Measurements from ENCODE around the gene CFAP221.

The CFAP221 gene

DNA sequence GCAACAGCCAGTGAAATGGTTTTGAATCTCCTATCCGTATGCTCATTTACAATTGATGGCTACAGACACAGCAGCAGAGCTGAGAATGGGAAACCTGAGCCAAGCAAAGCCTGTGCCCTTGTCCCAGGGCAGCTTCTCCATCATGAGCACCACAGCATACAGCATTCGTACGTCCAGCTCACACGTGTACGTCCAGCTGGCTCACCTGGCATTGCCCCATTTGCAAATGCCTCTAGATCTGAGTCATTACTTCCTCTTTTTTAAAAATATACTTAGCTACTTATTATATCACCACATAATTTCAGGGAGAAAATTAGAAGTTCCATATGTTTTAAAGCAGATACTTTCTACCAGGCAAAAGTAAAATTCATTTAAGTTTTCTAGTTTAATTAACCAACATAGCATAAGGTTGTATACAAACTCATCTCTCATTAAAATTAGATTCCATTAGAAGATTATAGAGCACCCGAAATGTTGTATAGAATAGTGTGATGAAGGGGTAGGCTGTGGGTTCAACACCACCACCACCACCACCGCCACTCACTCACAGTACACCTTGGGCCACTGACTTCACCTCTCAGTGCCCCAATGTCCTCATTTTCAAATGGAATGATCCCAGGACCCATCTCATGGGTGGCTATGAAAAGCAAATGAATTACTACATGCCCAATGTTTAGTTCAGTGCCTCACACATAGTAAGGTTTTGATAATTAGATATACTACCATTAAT lies 103.4 kb downstream of the CFAP221 start:
- DNase-seq: no peak

DNA sequence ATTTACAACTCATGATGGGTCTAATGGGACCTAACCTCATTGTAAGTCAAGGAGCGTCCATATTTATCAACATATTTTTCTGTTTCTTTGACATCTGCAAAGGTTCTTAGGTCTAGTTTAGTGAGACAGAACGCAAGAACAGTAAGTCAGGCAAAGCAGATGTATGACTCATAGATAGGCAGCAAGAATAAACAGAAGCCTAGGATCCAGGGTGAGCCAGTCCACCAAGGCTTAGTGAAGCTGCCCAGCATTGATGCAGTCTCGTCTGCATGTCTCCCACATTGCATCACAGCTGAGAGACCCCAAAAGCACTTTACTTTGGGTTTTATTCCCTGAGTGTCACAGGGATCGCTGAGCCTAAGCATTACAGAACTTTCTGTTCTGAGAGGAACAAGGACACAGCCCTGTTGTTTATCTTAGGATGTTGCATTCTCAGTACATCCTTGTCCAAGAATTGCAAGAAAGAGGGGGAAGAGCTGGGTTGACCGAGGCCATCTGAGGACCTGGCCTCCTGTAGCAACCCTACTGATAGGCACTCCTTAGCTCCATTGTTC lies 105.2 kb downstream of the CFAP221 start:
- no peak for DNase-seq

DNA sequence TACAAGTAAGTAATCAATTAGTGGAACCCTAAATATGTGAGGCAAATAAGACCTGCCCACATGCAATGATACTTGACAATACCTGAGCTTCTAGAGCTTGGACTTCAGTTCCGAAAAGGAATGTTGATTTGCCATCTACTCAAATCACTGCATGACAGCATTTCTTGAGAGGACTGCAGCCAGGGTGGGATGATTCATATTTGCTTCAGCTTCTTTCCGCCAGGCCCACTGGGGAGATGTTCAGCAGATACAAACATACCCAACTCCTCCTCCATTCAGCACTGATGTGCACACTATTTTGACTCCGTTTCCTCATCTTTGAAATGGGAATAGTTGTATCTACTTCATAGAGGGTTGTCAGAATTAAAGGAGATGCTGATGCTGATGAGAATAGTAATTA lies 106.0 kb downstream of the CFAP221 start:
- DNase-seq: no peak

DNA sequence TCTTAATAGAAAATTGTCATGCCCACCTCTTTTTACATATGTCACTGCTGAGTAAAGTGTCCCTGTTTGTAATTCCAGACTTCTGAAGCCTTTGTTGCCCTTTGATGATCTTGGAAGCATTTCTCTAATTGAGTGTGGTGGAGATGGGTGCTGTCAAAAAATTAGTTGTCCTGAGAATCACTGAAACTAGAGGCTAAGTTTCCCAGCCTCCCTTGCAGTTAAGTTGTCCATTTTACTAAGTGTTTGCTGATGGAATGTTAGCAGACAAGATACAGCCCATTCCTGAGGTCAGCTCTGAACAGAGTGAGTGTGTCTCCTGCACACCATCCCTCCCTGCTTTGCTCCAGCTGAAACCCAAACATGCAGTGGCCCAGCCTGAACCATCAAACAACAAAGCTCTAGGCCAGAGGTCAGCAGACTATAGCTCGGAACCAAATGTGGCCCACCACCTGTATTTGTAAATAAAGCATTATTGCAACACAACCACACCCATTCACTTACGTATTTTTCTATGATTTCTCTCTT lies 106.7 kb downstream of the CFAP221 start:
- DNase-seq: no peak

DNA sequence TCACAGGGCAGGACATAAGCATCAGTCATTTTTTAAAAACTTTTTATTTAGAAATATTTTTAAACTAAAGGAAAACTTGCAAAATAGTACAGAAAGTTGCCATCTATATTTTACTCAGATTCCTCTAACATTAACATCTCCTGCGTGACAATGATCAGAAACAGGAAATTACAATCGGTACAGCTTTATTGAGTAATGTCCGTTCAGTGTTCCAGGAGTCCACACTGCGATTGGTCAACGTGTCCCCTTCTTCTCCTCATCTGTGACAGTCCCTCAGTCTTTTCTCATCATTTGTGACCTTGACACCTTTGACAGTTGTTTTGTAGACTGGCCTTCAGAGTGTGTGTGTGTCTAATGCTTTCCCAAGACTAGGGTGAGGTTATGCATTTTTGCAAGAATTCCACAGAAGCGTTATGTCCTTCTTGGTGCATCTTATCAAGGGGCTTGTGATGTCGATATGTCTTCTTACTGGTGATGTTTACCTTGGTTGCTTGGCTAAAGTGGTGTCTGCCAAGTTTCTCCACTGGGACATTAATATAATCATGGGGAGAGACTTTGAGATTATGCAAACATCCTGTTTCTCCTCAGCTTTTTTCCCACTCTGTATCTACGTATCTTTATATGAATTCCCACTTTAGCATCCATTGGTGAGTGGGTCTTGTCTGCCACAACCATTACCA lies 113.4 kb downstream of the CFAP221 start:
- no peak for DNase-seq

DNA sequence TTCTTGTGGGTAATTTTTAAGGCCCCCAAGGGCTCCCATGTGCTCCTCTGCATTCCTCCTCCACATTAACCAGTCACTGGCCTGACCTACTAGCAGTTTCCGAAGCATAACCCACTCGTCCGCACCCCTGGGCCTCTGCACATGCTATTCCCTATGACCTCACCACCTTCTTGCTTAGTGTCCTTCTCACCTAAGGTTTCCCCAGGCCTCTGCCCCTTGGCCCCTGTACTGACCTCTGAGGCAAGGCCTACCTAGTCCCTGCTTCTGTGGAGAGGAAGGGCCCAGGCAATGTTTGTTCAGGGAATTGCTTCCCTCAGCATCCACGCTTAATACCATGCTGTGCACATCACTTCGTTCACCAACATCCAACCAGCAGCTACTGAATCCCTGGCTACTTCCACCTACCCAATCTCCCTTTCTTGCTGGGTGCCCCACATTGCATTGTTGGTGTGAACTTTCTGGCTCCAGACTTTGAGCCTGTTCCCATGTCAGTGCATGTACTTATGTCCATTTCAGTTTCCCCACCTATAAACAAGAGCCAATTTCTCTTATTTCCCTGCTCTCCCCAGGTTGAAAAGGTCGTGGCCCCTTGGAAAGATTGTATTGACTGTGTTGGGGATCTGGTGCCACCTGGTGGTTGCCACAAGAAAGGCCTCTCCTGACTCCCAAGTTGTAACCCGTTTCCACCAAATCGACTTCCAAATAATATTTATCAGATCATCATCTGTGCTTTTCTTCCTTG lies 115.5 kb downstream of the CFAP221 start:
- peak; percentile 35 for DNase-seq

DNA sequence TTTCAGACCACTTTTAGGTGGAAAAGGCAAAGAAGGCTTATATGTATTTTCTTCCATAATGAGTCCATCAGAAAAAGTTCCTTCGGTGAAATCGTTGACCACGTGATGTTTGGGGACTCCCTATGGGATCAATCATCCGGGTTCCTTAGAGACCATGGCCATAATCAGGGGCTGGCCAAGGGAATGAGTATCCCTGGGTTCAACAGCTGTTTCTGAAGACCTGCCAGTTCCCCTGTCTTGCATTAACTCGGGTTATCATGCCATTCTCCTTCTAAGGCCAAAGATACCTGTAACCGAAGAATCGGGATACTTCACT lies 116.1 kb downstream of the CFAP221 start:
- DNase-seq: no peak

DNA sequence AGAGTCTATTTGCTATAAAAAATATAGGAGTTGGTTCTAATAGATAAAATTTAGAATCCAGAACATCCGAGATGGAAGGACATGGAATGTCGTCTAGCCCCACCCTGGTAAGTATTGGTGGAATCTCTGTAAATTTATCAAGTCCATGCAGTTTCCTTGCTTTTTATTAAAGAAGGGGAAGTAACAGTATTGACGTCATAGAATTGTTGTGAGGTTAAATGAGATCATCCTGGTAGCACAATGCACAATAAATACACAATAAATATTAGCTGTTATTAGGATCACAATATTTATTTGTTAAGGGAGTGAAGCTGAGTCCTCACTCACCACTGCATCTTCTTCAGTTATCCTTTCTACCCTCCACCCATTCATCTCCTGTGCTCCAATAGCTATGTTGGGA lies 118.0 kb downstream of the CFAP221 start:
- DNase-seq: no peak

DNA sequence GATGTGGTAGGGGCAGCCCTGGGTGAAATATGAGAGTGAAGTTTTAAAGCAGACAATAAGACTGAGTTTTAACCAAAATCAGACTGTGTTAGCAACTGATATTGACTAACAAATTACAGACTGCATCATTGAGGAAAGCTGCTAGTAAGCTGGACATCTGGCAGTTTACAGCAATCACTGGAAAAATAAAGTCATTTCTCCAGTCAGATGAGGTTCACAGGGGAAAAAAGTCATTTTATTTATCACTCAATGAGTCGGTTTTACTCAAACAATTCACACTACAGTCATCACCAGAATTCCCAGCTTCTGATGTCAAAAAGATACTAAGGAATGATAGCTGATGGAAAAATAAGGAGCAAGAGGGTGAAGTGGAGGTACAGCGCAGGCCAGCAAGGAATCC lies 124.3 kb downstream of the CFAP221 start:
- DNase-seq: no peak

DNA sequence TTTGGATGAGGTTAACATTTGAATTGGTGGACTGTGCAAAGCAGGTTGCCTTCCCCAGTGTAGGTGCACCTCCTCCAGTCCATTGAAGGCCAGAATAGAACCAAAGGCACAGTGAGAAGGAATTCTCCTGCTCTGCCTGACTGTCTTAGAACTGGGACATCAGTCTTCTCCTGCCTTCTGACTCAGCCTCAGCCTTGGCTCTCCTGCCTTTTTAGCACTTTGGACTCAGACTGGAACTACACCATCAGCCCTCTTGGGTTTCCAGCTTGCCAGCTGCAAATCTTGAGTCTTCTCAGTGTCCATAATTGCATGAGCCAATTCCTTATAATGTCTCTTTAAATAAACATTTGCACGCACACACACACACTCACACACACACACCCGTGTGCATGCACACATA lies 126.8 kb downstream of the CFAP221 start:
- no peak for DNase-seq

DNA sequence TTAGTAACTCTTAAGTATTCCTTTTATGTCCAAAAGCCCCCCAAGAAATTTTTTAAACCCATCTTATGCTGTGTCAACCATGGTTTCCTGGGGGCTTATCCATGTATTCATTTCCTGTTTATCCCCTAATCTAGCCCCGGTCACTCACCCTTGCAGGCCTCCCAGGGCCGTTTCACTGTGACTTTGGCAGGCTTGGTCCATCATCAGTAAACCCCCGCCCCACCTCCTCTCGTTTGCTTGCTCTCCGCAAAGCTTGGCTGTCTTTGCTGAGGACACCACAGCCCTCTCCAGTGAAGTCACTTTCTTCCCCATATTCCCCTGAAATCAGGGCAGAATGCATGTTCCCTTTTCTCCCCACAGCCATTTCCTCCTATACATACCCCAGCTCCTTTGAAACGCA lies 127.5 kb downstream of the CFAP221 start:
- no peak for DNase-seq

DNA sequence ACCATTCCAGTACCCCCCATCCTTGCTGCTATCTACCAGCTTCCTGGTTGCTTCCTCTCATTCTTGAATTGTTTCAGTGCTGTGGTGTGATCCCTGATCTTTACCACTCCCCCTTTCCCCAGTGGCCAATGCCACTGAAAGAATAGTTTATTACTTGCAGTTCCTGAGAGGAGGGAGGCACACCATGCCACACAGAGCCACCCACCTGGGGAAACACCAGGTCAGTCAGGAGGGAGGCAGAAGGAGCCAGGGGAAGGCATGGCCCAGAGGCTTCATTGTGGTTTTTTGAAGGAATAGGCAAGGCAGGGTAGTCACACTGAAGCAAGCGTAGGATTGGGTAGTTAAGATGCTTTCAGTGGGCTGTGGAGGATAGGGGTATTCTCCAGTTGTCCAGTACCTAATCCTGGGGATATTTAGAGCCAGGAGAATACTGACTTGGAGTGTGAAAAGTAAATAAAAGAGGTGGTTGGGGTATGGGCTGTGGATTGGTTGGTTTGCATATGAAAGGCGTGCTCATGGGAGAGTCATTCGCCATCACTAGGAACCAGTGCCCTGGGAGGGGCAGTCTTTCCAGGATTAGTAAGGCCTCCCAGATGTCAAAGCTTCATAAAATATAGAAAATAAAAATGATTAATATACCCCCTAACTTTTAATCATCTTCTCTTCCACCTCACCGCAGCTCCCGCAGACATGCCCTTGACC lies 128.1 kb downstream of the CFAP221 start:
- DNase-seq: no peak

DNA sequence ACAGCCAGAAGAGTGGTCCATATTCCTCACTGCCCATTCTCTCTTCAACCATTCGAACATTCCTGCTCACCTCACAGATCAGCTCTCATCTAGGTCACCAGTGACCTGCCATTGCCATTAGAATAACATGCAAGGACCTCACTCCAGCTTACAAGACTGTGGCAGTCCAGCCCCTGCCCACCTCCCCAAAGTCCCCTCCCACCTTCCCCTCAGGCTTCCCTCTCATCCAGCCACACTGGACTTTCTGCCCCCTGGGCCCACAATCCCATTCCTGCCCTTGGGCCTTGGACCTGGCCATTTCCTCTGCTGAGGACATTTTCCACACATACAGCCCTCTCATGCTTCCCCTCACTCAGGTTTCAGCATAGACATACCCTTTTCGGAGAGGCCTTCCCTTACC lies 129.5 kb downstream of the CFAP221 start:
- DNase-seq: no peak

DNA sequence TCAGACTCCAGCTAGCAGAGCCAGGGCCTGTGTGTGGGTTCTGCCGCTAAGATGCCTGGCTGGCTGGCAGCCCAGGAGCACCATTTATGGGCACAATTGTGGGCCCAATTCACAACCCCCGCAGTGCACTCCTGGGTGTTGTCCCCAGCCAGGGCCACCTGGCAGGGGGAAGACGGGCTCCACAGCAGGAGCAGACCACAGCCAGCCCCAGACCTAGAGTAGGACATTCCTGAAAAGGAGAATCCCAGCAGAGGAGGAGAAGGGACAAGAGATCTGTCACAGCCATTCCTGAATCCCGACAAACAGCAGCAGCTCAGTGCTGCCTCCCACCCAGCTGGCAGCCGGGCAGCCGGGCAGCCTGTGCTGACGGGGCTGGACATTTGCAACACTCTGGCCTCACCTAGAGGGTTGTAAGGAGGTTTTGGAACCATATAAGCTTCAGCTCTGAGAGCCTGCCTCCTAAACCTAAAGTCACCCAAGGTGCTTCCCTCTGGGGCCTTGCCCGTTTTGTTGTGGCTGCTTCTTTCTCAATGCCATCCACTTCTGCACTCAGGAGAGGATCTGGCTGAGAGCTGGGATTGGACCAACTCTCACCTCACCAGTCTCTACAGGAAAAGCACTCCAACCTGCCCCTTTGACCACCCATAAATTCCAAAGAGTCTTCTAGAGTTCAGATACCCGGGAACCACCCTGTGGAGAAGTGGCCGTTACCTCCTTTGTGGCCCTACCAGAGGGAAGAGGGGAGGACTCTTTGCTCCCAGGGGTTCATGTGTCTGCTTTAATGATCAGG lies 130.7 kb downstream of the CFAP221 start:
- no peak for DNase-seq

DNA sequence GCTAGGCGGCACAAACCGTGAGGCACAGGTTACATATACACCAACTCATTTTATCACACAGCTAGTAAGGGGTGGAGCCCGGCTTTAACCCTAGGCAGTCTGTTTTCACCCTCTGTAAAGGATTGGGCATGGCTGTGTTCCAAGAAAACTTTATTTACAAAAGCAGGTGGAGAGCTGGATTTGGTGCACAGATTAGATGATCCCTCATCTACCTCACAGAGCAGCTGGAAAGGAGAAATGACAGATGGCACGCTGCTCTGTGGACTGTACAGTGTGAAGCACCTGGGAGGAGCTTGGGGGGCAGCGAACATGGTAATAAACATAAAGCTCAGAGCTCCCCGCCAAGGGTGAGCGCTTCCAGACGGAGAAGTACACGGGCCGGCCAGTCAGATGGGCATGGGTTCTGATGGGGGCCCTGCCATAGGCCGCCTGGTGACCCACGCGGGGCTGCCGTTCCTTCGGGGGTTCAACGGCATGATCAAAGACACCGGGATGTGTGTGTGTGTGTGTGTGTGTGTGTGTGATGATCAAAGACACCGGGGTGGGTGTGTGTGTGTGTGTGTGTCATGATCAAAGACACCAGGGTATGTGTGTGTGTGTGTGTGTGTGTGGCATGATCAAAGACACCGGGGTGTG lies 133.9 kb downstream of the CFAP221 start:
- no peak for DNase-seq

DNA sequence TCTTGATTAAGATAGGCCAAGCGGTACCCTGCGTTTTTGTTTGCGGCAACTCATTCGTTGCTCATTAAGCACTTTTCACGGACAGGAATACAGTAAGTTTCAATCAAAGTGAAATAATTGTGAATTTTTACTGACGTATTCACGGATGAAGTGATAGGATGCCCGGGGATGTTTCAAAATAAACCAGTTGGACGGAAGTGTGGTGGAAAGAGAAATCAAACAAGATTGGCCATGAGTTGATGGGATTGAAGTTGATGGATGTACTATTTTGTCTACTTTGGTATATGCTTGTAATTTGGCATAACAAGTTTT lies 135.2 kb downstream of the CFAP221 start:
- no peak for DNase-seq

DNA sequence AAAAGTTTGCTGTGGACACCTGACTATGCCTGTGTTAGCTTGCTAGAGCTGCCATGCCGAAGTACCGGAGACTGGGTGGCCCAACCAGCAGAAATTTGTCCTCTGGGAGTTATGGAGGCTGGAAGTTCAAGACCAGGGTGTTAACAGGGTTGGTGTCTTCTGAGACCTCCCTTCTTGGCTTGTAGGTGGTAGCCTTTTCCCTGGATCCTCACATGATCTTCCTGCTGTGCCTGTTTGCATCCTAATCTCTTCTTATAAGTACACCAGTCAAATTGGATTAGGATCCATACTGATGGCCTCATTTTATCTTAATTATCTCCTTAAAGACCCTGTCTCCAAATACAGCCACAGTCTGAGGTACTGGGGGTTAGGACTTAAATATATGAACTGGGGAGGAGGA lies 135.6 kb downstream of the CFAP221 start:
- DNase-seq: no peak

DNA sequence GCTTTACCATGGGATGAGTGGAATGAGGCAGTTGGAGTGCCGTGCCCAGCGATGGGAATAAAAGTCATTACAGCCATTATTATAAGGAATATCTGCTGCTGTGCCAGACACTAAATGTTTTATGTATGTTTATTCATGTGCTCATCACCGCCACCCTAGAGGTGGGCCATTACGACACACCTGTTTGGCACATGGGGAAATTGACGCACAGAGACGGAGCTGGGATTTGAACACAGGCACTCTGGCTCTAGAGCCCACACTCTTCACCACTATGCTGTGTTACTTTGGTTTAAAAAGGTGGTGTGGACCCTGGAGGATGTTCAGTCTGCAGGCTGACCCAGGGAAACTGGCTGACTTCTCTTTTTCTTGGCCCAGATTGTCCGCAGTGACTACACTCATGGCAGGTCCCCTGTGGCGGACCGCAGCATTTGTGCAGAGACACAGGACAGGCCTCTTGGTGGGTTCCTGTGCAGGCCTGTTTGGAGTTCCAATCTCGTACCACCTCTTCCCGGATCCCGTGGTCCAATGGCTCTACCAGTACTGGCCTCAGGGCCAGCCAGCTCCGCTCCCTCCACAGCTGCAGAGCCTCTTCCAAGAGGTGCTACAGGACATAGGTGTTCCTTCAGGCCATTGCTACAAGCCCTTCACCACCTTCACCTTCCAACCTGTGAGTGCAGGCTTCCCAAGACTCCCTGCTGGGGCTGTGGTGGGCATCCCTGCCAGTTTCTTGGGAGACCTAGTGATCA lies 136.4 kb downstream of the CFAP221 start:
- no peak for DNase-seq

DNA sequence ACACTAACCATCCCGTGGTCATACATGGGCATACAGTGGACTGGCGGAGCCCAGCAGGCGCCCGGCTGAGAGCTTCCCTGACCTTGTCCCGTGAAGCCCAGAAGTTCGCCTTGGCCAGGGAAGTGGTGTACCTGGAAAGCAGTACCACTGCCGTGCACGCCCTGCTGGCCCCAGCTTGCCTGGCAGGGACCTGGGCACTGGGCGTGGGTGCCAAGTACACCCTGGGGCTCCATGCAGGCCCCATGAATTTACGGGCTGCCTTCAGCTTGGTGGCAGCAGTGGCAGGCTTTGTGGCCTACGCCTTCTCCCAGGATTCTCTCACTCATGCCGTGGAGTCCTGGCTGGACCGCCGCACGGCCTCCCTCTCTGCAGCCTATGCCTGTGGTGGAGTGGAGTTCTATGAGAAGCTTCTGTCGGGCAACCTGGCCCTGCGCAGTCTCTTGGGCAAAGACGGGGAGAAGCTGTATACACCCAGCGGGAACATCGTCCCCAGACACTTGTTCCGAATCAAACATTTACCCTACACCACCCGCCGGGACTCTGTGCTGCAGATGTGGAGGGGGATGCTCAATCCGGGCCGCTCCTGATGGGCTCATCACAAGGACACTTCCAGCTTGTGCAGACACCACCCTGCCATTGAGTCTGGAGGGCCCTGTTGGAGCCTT lies 137.1 kb downstream of the CFAP221 start:
- DNase-seq: no peak

DNA sequence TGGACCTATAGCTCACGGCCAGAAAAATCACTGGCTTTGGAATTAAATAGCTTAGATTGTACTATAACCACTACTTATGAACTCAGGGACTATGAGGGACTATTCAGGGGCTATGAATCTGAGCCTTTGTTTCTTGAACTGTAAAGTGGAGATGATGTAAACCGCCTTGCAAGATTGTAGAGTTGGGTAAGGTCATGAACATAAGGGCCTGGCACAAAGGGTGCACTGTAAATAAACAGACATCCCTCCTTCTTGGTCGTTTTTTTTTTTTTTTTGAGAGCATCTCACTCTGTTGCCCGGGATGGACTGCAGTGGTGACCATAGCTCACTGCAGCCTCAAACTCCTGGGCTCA lies 137.6 kb downstream of the CFAP221 start:
- no peak for DNase-seq

DNA sequence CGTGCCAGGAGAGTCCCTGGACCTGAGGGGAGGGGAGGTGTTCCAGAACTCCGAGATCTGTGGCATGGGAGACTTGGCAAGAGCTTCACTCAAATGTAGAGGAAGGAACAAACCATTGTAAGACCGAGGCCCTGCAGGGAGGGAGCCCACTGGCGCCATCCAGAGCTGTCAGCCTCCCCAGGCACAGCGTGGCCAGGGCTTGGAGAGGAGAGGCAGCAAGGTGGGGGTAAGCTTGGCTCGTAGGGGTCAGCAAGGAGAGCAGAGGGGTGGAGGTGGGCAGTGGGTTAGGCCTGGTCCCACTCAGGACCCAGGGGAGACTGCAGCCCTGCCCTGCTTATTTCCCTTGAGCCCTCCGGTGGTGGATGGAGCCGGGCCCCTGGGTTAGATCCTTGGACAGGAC lies 138.3 kb downstream of the CFAP221 start:
- no peak for DNase-seq

Measured in stimulated activated CD4-positive, alpha-beta T cell treated with anti-CD3 and anti-CD28 coated beads, Interleukin-4, amount 100 ng/mL, for 1 hour (primary cell).